GM21381 (cell line): ENCODE data around the gene BBS9.
"Not testable (repeated sequence)": the region's sequence is repeated elsewhere in the genome, so short reads cannot be mapped to it uniquely, and the experiment has no call there.

ENCODE experiments used
- ATAC-seq: cut with Tn5 transposase; IDR thresholded peaks from one replicate; pipeline ENCODE4 v1.9.1; 2021; ENCODE audit warnings: mild to moderate bottlenecking, moderate library complexity; ENCODE audit not compliant: unreplicated experiment

The BBS9 gene

GRCh38 chr7:33485747-33486493 lies 356.6 kb downstream of the BBS9 start:
- no peak for ATAC-seq

DNA sequence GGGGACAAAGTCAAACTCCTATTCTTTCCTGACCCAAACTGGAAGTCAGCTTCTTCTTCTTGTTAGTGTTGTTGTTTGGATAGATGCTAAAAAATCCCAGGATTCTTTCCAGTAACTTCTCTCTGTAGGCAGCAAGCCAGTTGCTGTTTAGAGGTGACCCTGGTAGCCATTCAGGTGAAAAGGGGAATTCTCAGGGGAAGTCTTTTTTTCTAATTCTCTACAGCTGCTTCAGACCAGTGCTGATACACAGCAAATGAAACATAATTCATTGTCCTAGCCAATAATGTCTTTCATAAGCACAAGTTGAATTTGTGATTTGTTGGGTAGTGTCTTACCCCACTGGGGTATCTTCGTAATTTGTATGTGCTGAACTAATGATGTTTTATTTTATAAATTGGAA lies 357.3 kb downstream of the BBS9 start:
- ATAC-seq, result no peak

DNA sequence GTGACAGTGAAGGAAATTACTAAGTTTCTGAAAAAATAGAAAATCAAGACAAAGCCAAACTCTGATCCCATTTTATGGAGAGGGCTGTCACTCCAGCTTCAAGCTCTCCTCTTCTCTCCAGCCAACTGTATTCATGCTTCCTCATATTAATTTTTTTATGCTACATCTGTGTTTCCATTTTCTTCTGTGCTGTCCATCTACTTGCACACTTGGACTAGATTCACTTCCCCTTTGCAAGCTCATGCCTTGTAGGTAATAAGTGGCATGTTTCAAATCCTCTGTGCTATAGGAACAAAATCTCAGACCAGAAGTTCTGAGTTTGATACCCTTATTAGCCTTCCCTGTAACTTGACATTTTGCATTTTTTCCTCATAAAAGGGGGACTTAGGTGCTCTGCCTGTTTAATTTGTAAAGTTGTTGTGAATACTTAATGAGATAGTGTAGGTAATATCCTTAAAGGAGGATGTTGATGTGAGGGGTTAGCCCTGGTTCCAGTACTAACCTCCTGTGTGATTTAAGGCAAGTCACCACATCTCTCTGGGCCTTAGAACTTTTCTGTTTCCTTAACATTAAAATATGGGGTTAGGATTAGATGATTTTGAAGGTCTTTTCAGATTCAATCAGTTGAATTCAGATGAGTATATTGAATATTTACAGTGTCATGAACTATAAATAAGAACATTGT lies 358.8 kb downstream of the BBS9 start:
- no peak for ATAC-seq

DNA sequence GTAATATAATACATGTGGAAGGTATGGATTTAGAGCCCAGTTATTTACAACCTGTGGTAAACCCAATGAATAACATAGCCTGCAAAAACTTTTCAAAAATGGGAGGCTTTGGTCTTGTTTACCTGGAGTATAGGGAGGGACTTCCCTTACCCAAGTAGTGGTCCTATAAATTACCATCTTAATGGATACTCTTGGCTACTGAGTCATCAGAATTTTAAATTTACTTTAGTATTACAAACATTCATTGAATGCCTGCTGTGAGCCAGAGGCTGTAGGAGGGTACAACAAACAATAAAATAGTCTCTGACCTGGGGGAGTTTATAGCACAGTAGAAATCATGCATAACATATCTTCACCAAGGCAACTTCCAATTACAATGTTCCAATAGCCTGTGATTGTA lies 365.1 kb downstream of the BBS9 start:
- ATAC-seq, result no peak

- no peak for ATAC-seq
Measured at GRCh38 chr7:33495207-33495606, 365.8 kb downstream of the BBS9 start.

- no peak for ATAC-seq
Measured at GRCh38 chr7:33497051-33497450, 367.7 kb downstream of the BBS9 start.

DNA sequence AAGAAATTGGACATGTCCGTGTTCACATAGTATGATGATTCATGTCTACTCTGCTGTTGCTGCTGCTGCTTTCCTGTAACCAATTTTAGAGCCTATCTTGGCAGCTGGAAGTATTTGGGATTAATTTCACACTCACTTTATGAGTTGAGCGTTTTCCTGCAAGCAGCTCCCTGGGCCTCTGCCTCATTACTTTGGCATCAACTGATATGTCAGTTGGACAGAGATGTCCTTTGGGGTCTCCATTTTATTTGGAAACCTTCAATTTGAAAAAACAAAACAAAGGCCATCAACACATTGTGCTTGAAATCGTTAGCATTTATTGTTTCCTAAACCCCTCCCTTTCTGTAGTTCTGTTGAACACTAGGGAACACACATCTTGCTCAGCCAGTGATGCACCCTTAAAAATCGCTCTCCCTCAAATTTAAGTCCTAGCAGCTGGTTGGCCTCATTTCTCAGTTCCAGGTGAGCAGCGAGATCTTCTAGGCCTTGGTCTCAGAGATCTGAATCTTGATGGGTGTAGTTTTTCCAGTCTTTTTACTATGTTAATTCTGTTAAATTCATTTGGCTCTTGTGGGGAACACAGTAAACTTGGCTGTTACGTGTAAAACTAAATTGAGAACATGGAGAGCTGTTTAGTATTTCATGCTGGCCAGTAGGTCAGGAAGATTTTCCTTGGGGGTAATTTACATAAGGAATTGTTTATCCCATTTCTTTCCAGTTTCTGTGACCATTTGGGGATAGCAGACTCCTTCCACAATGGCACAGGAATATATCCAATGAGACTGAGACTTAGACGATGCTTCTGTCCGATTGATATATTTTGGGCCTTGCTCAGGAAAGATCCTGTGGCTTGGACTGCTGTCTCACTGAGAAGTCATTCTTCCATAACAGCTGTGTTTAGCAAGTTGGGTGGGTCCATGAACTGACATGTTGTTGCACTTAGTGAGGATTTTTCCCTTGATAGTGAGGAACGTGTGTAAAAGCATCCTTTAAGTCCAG lies 371.6 kb downstream of the BBS9 start:
- no peak for ATAC-seq

DNA sequence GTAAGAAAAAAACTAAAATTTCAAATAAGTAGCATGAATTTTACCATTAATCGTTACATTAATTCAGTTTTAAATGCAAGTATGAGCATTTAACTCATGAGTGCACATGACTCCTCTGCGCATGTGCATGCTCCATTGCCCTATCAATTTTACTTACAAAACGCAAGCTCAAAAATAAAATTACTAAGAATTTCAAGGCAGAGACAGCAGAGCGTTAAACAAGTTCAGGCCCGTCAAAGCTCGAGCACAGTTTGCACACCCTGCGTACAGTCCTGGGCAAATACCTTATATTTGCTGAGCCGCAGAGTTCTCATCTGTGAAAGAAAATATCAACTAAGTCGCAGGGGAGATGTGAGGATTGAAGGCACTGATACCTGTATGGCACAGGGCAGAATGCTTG lies 373.6 kb downstream of the BBS9 start:
- no peak for ATAC-seq

GRCh38 chr7:33503736-33504135 lies 374.4 kb downstream of the BBS9 start:
- no peak for ATAC-seq

DNA sequence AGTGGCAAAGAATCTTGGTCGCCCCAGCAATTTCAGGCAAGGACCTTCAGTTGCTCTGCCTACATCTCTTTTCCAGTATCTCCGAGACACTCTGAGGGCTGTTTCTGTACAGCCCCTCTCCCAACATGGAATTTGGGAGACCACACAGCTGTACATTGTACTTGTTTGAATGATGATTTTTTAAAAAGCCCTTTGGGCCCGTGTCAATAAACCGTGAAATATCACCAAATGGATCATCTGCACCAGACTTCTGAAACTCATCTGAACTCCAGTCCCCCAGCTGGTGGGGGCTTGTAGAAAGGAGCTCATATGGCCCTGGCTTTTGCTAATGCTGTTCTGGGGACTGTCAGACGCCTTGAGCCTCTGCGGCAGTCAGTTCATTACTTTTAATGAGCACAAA lies 374.9 kb downstream of the BBS9 start:
- no peak for ATAC-seq

DNA sequence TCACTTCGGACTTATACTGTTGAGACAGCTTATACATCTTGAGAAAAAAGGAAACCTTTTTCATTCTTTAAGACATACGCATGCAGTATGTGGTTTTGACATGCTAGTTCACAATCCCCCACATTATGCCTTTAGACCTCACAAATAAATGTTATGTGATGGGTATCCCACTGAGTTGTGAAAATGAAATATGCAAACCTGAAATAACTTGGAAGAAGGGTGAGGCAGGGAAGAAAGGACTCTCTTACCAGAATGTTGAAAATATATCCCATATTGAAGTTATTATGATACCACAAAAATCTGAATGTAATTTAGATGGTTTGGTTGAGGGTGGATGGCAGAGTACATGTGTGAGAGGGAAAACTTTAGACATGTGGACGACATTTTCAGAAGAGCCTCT lies 379.8 kb downstream of the BBS9 start:
- ATAC-seq, result no peak

GRCh38 chr7:33511778-33512177 lies 382.4 kb downstream of the BBS9 start:
- no peak for ATAC-seq

- ATAC-seq, result no peak
Measured at GRCh38 chr7:33516568-33516967, 387.2 kb downstream of the BBS9 start.

DNA sequence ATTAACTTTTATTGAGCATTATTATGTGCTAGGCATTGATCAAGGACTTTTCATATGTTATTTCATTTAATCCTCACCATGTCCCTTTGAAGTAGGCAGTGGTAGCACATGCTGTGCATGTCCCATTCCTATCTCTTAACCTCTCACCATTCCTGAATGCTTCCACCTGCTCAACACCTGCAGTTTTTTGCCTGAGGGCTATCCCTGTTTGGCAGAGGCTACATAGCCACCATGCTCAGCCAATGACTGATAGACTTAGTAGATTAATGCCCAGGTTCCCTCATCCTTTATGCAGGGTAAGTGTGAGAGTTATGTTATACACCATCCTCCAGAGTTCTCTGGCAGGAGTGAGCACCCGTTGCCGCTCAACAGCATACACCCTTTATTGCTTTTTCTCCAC lies 387.8 kb downstream of the BBS9 start:
- ATAC-seq, result no peak

DNA sequence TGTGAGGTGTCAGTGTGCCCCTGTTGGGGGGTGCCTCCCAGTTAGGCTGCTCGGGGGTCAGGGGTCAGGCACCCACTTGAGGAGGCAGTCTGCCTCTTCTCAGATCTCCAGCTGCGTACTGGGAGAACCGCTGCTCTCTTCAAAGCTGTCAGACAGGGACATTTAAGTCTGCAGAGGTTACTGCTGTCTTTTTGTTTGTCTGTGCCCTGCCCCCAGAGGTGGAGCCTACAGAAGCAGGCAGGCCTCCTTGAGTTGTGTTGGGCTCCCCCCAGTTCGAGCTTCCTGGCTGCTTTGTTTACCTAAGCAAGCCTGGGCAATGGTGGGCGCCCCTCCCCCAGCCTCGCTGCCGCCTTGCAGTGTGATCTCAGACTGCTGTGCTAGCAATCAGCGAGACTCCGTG lies 397.6 kb downstream of the BBS9 start:
- ATAC-seq, result not testable (repeated sequence)

DNA sequence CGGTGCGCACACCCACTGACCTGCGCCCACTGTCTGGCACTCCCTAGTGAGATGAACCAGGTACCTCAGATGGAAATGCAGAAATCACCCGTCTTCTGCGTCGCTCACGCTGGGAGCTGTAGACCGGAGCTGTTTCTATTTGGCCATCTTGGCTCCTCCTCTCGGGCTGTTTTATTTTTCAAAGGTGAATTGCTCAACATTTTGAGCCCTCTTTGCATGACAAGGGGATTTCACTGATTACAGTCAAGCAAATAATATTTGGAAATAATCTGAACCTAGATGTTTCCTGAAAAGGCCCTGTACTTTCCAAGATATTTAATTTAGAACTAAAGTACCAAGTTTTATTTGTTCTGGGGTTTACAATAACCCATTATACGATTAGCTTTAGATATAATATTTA lies 398.2 kb downstream of the BBS9 start:
- ATAC-seq, result not testable (repeated sequence)

- ATAC-seq, result no peak
Measured at GRCh38 chr7:33529070-33529469, 399.7 kb downstream of the BBS9 start.

DNA sequence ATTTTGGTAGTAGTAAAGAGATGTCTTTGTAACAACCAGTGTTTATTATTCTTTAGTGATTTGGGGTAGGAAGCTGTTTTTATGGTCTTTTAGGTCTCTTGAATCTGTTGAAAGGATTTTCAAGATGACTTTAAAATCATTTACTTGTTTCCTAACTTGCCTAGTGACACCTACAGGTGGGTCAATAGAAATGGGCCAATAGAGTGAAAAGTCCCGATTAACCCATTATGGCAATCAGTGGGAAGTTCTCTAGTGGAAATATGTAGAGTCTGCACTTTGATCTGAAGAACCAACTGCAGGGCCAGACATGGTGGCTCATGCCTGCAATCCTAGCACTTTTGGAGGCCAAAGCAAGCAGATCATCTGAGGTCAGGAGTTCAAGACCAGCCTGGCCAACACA lies 401.3 kb downstream of the BBS9 start:
- no peak for ATAC-seq

DNA sequence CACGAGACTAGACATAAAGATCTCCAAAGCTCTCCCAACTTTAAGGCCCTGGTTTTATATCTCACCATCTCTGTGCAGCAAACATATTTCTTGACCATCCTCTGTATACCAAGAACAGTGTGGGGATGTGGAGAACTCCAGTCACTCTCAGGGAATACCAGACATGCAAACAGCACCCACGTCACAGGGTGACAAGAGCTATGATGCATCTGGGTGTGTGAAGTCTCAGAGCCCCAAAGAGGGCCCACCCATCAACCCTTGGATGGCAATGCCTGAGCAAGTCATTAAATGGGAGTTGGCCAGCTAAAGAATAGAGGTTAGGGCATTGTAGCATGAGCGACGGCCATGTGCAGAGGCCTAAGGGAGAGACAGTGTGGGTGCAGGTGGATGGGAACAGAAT lies 402.5 kb downstream of the BBS9 start:
- ATAC-seq, result no peak

- no peak for ATAC-seq
Measured at GRCh38 chr7:33534833-33535232, 405.5 kb downstream of the BBS9 start.

GRCh38 chr7:33535989-33536388 lies 406.6 kb downstream of the BBS9 start:
- no peak for ATAC-seq
